PC-9 (cell line): ENCODE measurements around the gene AMOTL2. TPM values are rescaled to one million over a fixed set of nuclear protein-coding genes. Genes with fewer than 3 reads are reported as not detected.

Source experiments
- BruUV-seq: library from RNA; stranded (reverse); fragments of 400-500 nt; replicated peaks from 2 replicates; lab custom pipeline; 2021; lab: Mats Ljungman, UMichigan
- CTCF ChIA-PET: fragments of 300-600 bp; sonication (Branson Sonifier 250); formaldehyde crosslinking; loops from one replicate; lab custom pipeline; 2022; ENCODE audit warnings: antibody characterized with exemption; lab: Charles Lee
- POLR2A ChIA-PET: fragments of 300-600 bp; sonication (Branson Sonifier 250); formaldehyde crosslinking; loops from one replicate; lab custom pipeline; 2022; ENCODE audit warnings: antibody characterized with exemption; ENCODE audit not compliant: unreplicated experiment; lab: Charles Lee
- DNase-seq, 2 experiments: peaks; one replicate each; pipeline versions ENCODE4 v3.0.0 to v3.0.0-alpha.2; 2015 to 2022; ENCODE audit warnings: mixed read lengths in 1 of 2
- H2AFZ ChIP-seq: fragments of 200-600 bp; sonication (generic); 2 replicates; pipeline ENCODE4 v1.8.1; 2017; ENCODE audit warnings: antibody characterized with exemption
- H3F3A ChIP-seq: fragments of 200-600 bp; sonication (generic); 2 replicates; pipeline ENCODE4 v1.8.1; 2017; ENCODE audit warnings: antibody characterized with exemption, mild to moderate bottlenecking, low read depth; ENCODE audit not compliant: insufficient read depth
- H3K27ac ChIP-seq: fragments of 200-600 bp; sonication (generic); 2 replicates; pipeline ENCODE4 v1.6.1; 2016; ENCODE audit warnings: mixed run types
- H3K27me3 ChIP-seq: fragments of 200-600 bp; sonication (generic); 2 replicates; pipeline ENCODE4 v1.6.1; 2016; ENCODE audit warnings: low read depth, mixed run types; ENCODE audit not compliant: insufficient read depth
- H3K36me3 ChIP-seq: fragments of 200-600 bp; sonication (generic); 2 replicates; pipeline ENCODE4 v1.6.1; 2016; ENCODE audit warnings: low read depth, mixed run types
- H3K4me1 ChIP-seq: fragments of 200-600 bp; sonication (generic); replicated peaks from 2 replicates; pipeline ENCODE4 v1.6.1; 2016; ENCODE audit warnings: mixed run types; ENCODE audit not compliant: insufficient read depth
- H3K4me2 ChIP-seq: fragments of 200-600 bp; sonication (generic); 2 replicates; pipeline ENCODE4 v1.6.1; 2017; ENCODE audit warnings: mixed run types
- H3K4me3 ChIP-seq: fragments of 200-600 bp; sonication (generic); 2 replicates; pipeline ENCODE4 v1.6.1; 2016; ENCODE audit warnings: mixed run types
- H3K79me2 ChIP-seq: fragments of 200-600 bp; sonication (generic); 2 replicates; pipeline ENCODE4 v1.6.1; 2017; ENCODE audit warnings: low read depth, mixed run types
- H3K9me2 ChIP-seq: fragments of 200-600 bp; sonication (generic); 2 replicates; pipeline ENCODE4 v1.8.1; 2017; ENCODE audit warnings: mild to moderate bottlenecking; ENCODE audit not compliant: insufficient read depth
- H3K9me3 ChIP-seq: fragments of 200-600 bp; sonication (generic); 2 replicates; pipeline ENCODE4 v1.8.1; 2016; ENCODE audit warnings: low read depth; ENCODE audit not compliant: insufficient read depth
- H4K20me1 ChIP-seq: fragments of 200-600 bp; sonication (generic); 2 replicates; pipeline ENCODE4 v1.8.1; 2017; ENCODE audit not compliant: insufficient read depth
- CTCF ChIP-seq: fragments of 200-600 bp; sonication (generic); conservative IDR thresholded peaks from 2 replicates; pipeline ENCODE4 v1.6.1; 2017; ENCODE audit warnings: mixed run types, antibody characterized with exemption, mild to moderate bottlenecking, moderate library complexity
- EZH2 ChIP-seq: fragments of 200-600 bp; sonication (generic); IDR thresholded peaks from 2 replicates; pipeline ENCODE4 v1.8.0; 2017; ENCODE audit warnings: antibody characterized with exemption, low read depth
- intact Hi-C: fragments of 100-400 bp; cut with micrococcal nuclease; formaldehyde crosslinking; loops from one replicate; pipeline ENCODE4 v1.10.0; 2022; ENCODE audit not compliant: unreplicated experiment
- total RNA-seq: library from RNA; stranded (reverse); gene quantifications from 2 replicates; pipeline ENCODE4 v1.2.3, GENCODE V29; 2021

The AMOTL2 gene
- total RNA-seq, 1 experiment from 2014 or later: 147 TPM

- H3K4me2 ChIP-seq: peak overlapping the region; percentile 77
- H3K36me3 ChIP-seq: no peaks in the 10 kb centered on the region
- no peaks in the 10 kb centered on the region for H3K27me3 ChIP-seq
- no peaks in the 10 kb centered on the region for H3K9me3 ChIP-seq
- H3K9me2 ChIP-seq: no peaks in the 10 kb centered on the region
- no peaks in the 10 kb centered on the region for H4K20me1 ChIP-seq
- peak; percentile 84 to 85 for DNase-seq
- BruUV-seq: TSS peak; percentile 66
- intact Hi-C loops: loop anchor here (1.0 kb wide), 3 partner anchors 19 to 43 kb away; partner anchors contain the start of gene AMOTL2
- H2AFZ ChIP-seq: no peak overlapping the region
- H3K79me2 ChIP-seq: peaks cover 8% of the 10 kb centered on the region; the same call in 1 of the 2 replicates
- no peak for TF ChIP-seq CTCF
- no peak for TF ChIP-seq EZH2
- CTCF ChIA-PET: interaction anchor here (1.0 kb wide), 4 partner anchors 13 to 34 kb away, joined by 3 to 5 read pairs (median 4); no protein-coding TSS in a partner anchor
- peak overlapping the region; percentile 51 for H3K4me3 ChIP-seq
- peaks cover 85% of the 10 kb centered on the region for H3F3A ChIP-seq
- POLR2A ChIA-PET: interaction anchor here (0.5 to 2.1 kb wide), 19 partner anchors 11 to 158 kb away, joined by 3 to 42 read pairs (median 8); partner anchors contain the start of gene AMOTL2
- H3K27ac ChIP-seq: peak overlapping the region; percentile 97
- H3K4me1 ChIP-seq: peaks cover 97% of the 10 kb centered on the region
Measured at GRCh38 chr3:134330883-134331810, 43.1 kb downstream of the AMOTL2 start.

- intact Hi-C loops: loop anchor here (5.0 kb wide), 1 partner anchor 757 kb away; the partner anchor contains the start of gene CDV3
- Histone ChIP-seq H3F3A (peaks cover 85% of the 10 kb centered on the region), H3K4me3 (no peak overlapping the region), H3K9me2 (no peaks in the 10 kb centered on the region), H2AFZ (no peak overlapping the region), H4K20me1 (no peaks in the 10 kb centered on the region), H3K79me2 (peaks cover 15% of the 10 kb centered on the region), H3K27ac (peak overlapping the region; percentile 97), H3K27me3 (no peaks in the 10 kb centered on the region), H3K9me3 (no peaks in the 10 kb centered on the region), H3K4me1 (peaks cover 97% of the 10 kb centered on the region), H3K4me2 (peak overlapping the region; percentile 69), H3K36me3 (no peaks in the 10 kb centered on the region)
- DNase-seq: no peak
- POLR2A ChIA-PET: interaction anchor here (1.0 to 2.2 kb wide), 2 partner anchors 29 to 46 kb away, joined by 4 to 12 read pairs; partner anchors contain the start of gene AMOTL2
- CTCF ChIA-PET: interaction anchor here (1.3 kb wide), 1 partner anchor 11 kb away, joined by 4 read pairs; no protein-coding TSS in a partner anchor
- no peak for TF ChIP-seq EZH2
- BruUV-seq: no TSS peak
Measured at GRCh38 chr3:134328846-134329245, 45.4 kb downstream of the AMOTL2 start.

GRCh38 chr3:134328147-134328591 lies 46.1 kb downstream of the AMOTL2 start:
- Histone ChIP-seq H3K27me3 (no peaks in the 10 kb centered on the region), H3F3A (peaks cover 79% of the 10 kb centered on the region), H3K9me3 (no peaks in the 10 kb centered on the region), H4K20me1 (no peaks in the 10 kb centered on the region), H3K4me3 (no peak overlapping the region; the same call in 1 of the 2 replicates), H3K4me2 (peak overlapping the region; percentile 69), H2AFZ (no peak overlapping the region), H3K79me2 (peaks cover 9% of the 10 kb centered on the region), H3K9me2 (no peaks in the 10 kb centered on the region), H3K4me1 (peaks cover 97% of the 10 kb centered on the region), H3K27ac (peak overlapping the region; percentile 97), H3K36me3 (no peaks in the 10 kb centered on the region)
- ChIA-PET CTCF (no interaction called here), POLR2A (interaction anchor here (0.5 to 3.0 kb wide), 6 partner anchors 10 to 46 kb away, joined by 3 to 18 read pairs (median 8); partner anchors contain the start of gene AMOTL2)
- peak; percentile 76 to 91 for DNase-seq
- intact Hi-C loops: loop anchor here (5.0 kb wide), 1 partner anchor 756 kb away; the partner anchor contains the start of gene CDV3
- no TSS peak for BruUV-seq
- TF ChIP-seq EZH2 (no peak), CTCF (no peak)
